T-cell (primary cell): ENCODE data around the gene SNX8. TPM values are rescaled to one million over a fixed set of nuclear protein-coding genes. Genes with fewer than 3 reads are reported as not detected.
A peak's percentile ranks its signal among the peaks of the same experiment; 100 is the strongest.

ENCODE experiments used
- ATAC-seq, 4 experiments: fragments of 200-7000 bp in 3 of 4; fragments of 150-1000 bp in 1 of 4; cut with Tn5 transposase; replicated peaks in 1 of 4; 1 replicate in 3 of 4; 2 replicates in 1 of 4; pipeline ENCODE4 v1.10.0; 2021; ENCODE audit warnings: moderate library complexity in 3 of 4, mild to moderate bottlenecking in 2 of 4, moderate number of reproducible peaks in 1 of 4
- CTCF ChIA-PET, 2 donors: fragments of 300-600 bp; sonication (Branson Sonifier 250); formaldehyde crosslinking; loops; one replicate each; lab custom pipeline; 2022; ENCODE audit warnings: antibody characterized with exemption in 2 of 2; lab: Charles Lee
- POLR2A ChIA-PET, 2 donors: fragments of 300-600 bp; sonication (Branson Sonifier 250); formaldehyde crosslinking; loops; one replicate each; lab custom pipeline; 2022; ENCODE audit warnings: antibody characterized with exemption in 2 of 2; lab: Charles Lee
- DNase-seq, 35 experiments: peaks; one replicate each; pipeline versions ENCODE4 v3.0.0 to v3.0.0-alpha.2; 2013 to 2023
- H3K27ac ChIP-seq: one replicate; pipeline ENCODE4 v1.5.1; 2013; ENCODE audit warnings: low read length
- H3K27me3 ChIP-seq, 2 experiments: replicated peaks in 1 of 2; 1 replicate in 1 of 2; 2 replicates in 1 of 2; pipeline versions ENCODE4 v1.6.1 to v1.7.0; 2013; ENCODE audit warnings: low read length in 1 of 2, mixed read lengths in 1 of 2; ENCODE audit not compliant: control insufficient read depth in 2 of 2, insufficient read depth in 2 of 2; ENCODE audit errors: extremely low read depth in 1 of 2
- H3K36me3 ChIP-seq, 2 donors: 1 replicate in 1 of 2; 2 replicates in 1 of 2; pipeline versions ENCODE4 v1.6.1 to v1.7.0; 2013; ENCODE audit warnings: low read length in 1 of 2; ENCODE audit not compliant: control insufficient read depth in 2 of 2, insufficient read depth in 1 of 2; ENCODE audit errors: extremely low read depth in 1 of 2
- H3K4me1 ChIP-seq, 2 experiments: 1 replicate in 1 of 2; 2 replicates in 1 of 2; pipeline versions ENCODE4 v1.6.1 to v1.7.0; 2013; ENCODE audit warnings: low read length in 2 of 2, mixed read lengths in 1 of 2; ENCODE audit not compliant: insufficient read depth in 2 of 2, control insufficient read depth in 1 of 2; ENCODE audit errors: extremely low read depth in 1 of 2
- H3K4me3 ChIP-seq, 2 donors: 1 replicate in 1 of 2; 2 replicates in 1 of 2; pipeline versions ENCODE4 v1.5.1 to v1.7.0; 2013; ENCODE audit warnings: mild to moderate bottlenecking in 2 of 2, low read length in 1 of 2, moderate library complexity in 1 of 2; ENCODE audit not compliant: control insufficient read depth in 1 of 2; ENCODE audit errors: extremely low read depth in 1 of 2
- H3K9me3 ChIP-seq: 2 replicates; pipeline ENCODE4 v1.7.0; 2013
- H3K27ac Mint-ChIP-seq, 2 donors: one replicate each; pipeline ENCODE4 v1.8.0; 2020 to 2021; ENCODE audit warnings: mild to moderate bottlenecking in 2 of 2, mixed read lengths in 2 of 2
- H3K27me3 Mint-ChIP-seq, 2 donors: one replicate each; pipeline ENCODE4 v1.8.0; 2021 to 2022; ENCODE audit warnings: mixed read lengths in 2 of 2
- H3K36me3 Mint-ChIP-seq: one replicate; pipeline ENCODE4 v1.8.0; 2021; ENCODE audit warnings: mixed read lengths
- H3K4me1 Mint-ChIP-seq, 3 donors: one replicate each; pipeline ENCODE4 v1.8.0; 2020 to 2022; ENCODE audit warnings: mixed read lengths in 3 of 3, mild to moderate bottlenecking in 1 of 3
- H3K4me3 Mint-ChIP-seq, 3 donors: one replicate each; pipeline ENCODE4 v1.8.0; 2020 to 2022; ENCODE audit warnings: mild to moderate bottlenecking in 3 of 3, mixed read lengths in 3 of 3, moderate library complexity in 3 of 3
- H3K9me3 Mint-ChIP-seq, 3 donors: one replicate each; pipeline ENCODE4 v1.8.0; 2020 to 2022; ENCODE audit warnings: mixed read lengths in 3 of 3
- WGBS: methylation state at CpG from one replicate; pipeline ENCODE4 v1.1.5; 2013; ENCODE audit warnings: missing lambda C conversion rate; ENCODE audit not compliant: insufficient coverage; 5-methylcytosine and 5-hydroxymethylcytosine counted together
- total RNA-seq, 35 experiments: library from RNA in 6 of 35; stranded (reverse) in 6 of 35; fragments of 120-200 nt in 1 of 35; gene quantifications; one replicate each; pipeline versions ENCODE4 v1.2.1 to v1.2.4 and lab custom pipeline; 2013 to 2026

The SNX8 gene
- total RNA-seq, 5 donors from 2014 or later (not counting 1 experiment from before 2014, with no cell fraction given) = 8.4 to 14.6 (median 9.9) TPM

GRCh38 chr7:2290877-2291276, 23.4 kb downstream of the SNX8 start:
- H3K4me3 ChIP-seq = no peak overlapping the region
- Mint-ChIP-seq H3K9me3 (no peaks in the 10 kb centered on the region), H3K4me3 (no peak overlapping the region), H3K36me3 (peaks cover 7% of the 10 kb centered on the region), H3K27ac (no peak overlapping the region), H3K4me1 (peaks cover 0 to 5% (median 0%) of the 10 kb centered on the region in 3 donors), H3K27me3 (no peaks in the 10 kb centered on the region)
- H3K9me3 ChIP-seq = no peaks in the 10 kb centered on the region
- no peaks in the 10 kb centered on the region for H3K36me3 ChIP-seq
- CTCF ChIA-PET = no interaction called here
- ATAC-seq = no peak
- 60% methylated on average over 1 of the region's 6 CpGs for WGBS
- no peak for DNase-seq
- no peaks in the 10 kb centered on the region for H3K4me1 ChIP-seq
- no peaks in the 10 kb centered on the region for H3K27me3 ChIP-seq
- no peak overlapping the region for H3K27ac ChIP-seq
- POLR2A ChIA-PET = no interaction called here

DNA sequence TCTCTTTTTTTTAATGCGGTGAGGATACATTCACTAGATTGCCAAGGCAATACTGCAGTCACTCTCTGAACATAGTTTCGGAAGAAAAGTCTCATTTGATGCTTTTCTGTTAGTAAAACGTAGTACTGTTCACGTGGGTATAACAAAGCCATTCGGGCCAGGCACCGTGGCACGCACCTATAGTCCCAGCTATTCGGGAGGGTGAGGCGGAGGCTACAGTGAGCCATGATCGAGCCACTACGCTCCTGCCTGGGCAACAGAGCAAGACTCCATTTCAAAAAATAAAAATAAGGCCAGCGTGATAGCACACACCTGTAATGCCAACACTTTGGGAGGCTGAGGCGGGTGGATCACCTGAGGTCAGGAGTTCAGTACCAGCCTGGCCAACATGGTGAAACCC, 24.6 kb downstream of the SNX8 start:
- no peaks in the 10 kb centered on the region for H3K27me3 Mint-ChIP-seq
- 93% methylated on average over 13 of the region's 13 CpGs for WGBS
- POLR2A ChIA-PET = no interaction called here
- ATAC-seq (no peak), DNase-seq (no peak)
- no peak overlapping the region for H3K4me3 Mint-ChIP-seq
- H3K36me3 Mint-ChIP-seq = peaks cover 7% of the 10 kb centered on the region
- Histone ChIP-seq H3K36me3 (no peaks in the 10 kb centered on the region), H3K4me1 (no peaks in the 10 kb centered on the region), H3K27me3 (no peaks in the 10 kb centered on the region), H3K9me3 (no peaks in the 10 kb centered on the region), H3K27ac (no peak overlapping the region), H3K4me3 (no peak overlapping the region)
- CTCF ChIA-PET = no interaction called here
- H3K4me1 Mint-ChIP-seq = peaks cover 0 to 5% (median 0%) of the 10 kb centered on the region in 3 donors
- no peak overlapping the region for H3K27ac Mint-ChIP-seq
- no peaks in the 10 kb centered on the region for H3K9me3 Mint-ChIP-seq

- ATAC-seq = no peak
- WGBS = 84% methylated on average over 15 of the region's 20 CpGs
- CTCF ChIA-PET = no interaction called here
- Histone ChIP-seq H3K9me3 (no peaks in the 10 kb centered on the region), H3K4me1 (no peaks in the 10 kb centered on the region), H3K36me3 (no peaks in the 10 kb centered on the region), H3K4me3 (no peak overlapping the region), H3K27ac (no peak overlapping the region), H3K27me3 (no peaks in the 10 kb centered on the region)
- Mint-ChIP-seq H3K36me3 (peaks cover 7% of the 10 kb centered on the region), H3K4me3 (no peak overlapping the region), H3K9me3 (no peaks in the 10 kb centered on the region), H3K27me3 (no peaks in the 10 kb centered on the region), H3K27ac (no peak overlapping the region), H3K4me1 (peaks cover 0 to 5% (median 0%) of the 10 kb centered on the region in 3 donors)
- no peak for DNase-seq
- POLR2A ChIA-PET = no interaction called here
Measured at GRCh38 chr7:2289111-2289586, 25.1 kb downstream of the SNX8 start.

GRCh38 chr7:2288503-2288902, 25.7 kb downstream of the SNX8 start:
- Histone ChIP-seq H3K36me3 (no peaks in the 10 kb centered on the region), H3K27ac (no peak overlapping the region), H3K4me3 (no peak overlapping the region), H3K27me3 (no peaks in the 10 kb centered on the region), H3K4me1 (no peaks in the 10 kb centered on the region), H3K9me3 (no peaks in the 10 kb centered on the region)
- 72% methylated on average over 3 of the region's 8 CpGs for WGBS
- Mint-ChIP-seq H3K36me3 (peaks cover 7% of the 10 kb centered on the region), H3K4me1 (peaks cover 0 to 5% (median 0%) of the 10 kb centered on the region in 3 donors), H3K4me3 (no peak overlapping the region), H3K27me3 (no peaks in the 10 kb centered on the region), H3K27ac (no peak overlapping the region), H3K9me3 (no peaks in the 10 kb centered on the region)
- ChIA-PET CTCF (interaction anchor here in 1 of 2 donors (0.7 kb wide), 1 partner anchor 38 kb away, joined by 5 read pairs; no protein-coding TSS in a partner anchor), POLR2A (no interaction called here)
- no peak for ATAC-seq
- DNase-seq = peak in 1 of 35 experiments; percentile 6

- no peaks in the 10 kb centered on the region for H3K36me3 ChIP-seq
- no peaks in the 10 kb centered on the region for H3K27me3 Mint-ChIP-seq
- H3K4me3 Mint-ChIP-seq = no peak overlapping the region
- DNase-seq (no peak), ATAC-seq (no peak)
- WGBS = 90% methylated on average over 2 of the region's 8 CpGs
- no peaks in the 10 kb centered on the region for H3K9me3 Mint-ChIP-seq
- H3K27ac Mint-ChIP-seq = no peak overlapping the region
- peaks cover 0 to 5% (median 0%) of the 10 kb centered on the region in 3 donors for H3K4me1 Mint-ChIP-seq
- CTCF ChIA-PET = no interaction called here
- POLR2A ChIA-PET = no interaction called here
- no peaks in the 10 kb centered on the region for H3K4me1 ChIP-seq
- H3K27ac ChIP-seq = no peak overlapping the region
- H3K36me3 Mint-ChIP-seq = peaks cover 7% of the 10 kb centered on the region
- H3K9me3 ChIP-seq = no peaks in the 10 kb centered on the region
- no peak overlapping the region for H3K4me3 ChIP-seq
- H3K27me3 ChIP-seq = no peaks in the 10 kb centered on the region
Measured at GRCh38 chr7:2287745-2288144, 26.5 kb downstream of the SNX8 start.

DNA sequence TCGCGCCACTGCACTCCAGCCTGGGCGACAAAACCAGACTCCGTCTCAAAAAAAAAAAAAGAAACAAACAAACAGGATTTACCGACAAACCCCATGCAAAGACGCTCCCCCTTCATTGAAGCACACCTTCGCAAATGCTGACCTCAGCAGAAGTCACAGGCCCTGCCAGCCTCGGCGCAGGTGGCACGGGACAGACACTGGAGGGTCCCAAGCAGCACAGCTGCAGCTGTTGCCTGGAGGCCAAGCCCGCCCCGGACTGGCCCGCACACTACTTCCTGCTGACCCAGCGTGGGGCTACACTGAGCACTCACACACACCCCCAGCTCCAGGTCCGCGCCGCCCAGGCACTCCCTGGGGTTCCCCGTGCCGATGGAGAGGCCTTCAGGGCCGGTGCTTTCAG, 31.2 kb downstream of the SNX8 start:
- H3K36me3 Mint-ChIP-seq = no peaks in the 10 kb centered on the region
- no peak overlapping the region for H3K4me3 ChIP-seq
- H3K4me3 Mint-ChIP-seq = no peak overlapping the region

More for the DNA sequence above, 31.2 kb downstream of the SNX8 start:
- Histone ChIP-seq H3K27me3 (no peaks in the 10 kb centered on the region), H3K27ac (no peak overlapping the region), H3K36me3 (no peaks in the 10 kb centered on the region), H3K4me1 (no peaks in the 10 kb centered on the region), H3K9me3 (no peaks in the 10 kb centered on the region)
- DNase-seq (no peak), ATAC-seq (no peak)
- WGBS = 94% methylated on average over 16 of the region's 20 CpGs
- ChIA-PET CTCF (no interaction called here), POLR2A (interaction anchor here in 1 of 2 donors (0.7 kb wide), 1 partner anchor 19 kb away, joined by 6 read pairs; no protein-coding TSS in a partner anchor)
- Mint-ChIP-seq H3K27ac (no peak overlapping the region), H3K9me3 (no peaks in the 10 kb centered on the region), H3K4me1 (peaks cover 0 to 4% (median 0%) of the 10 kb centered on the region in 3 donors), H3K27me3 (no peaks in the 10 kb centered on the region)
